Stimulated activated CD4-positive, alpha-beta T cell treated with anti-CD3 and anti-CD28 coated beads, TNF-alpha, amount 100 ng/mL, for 24 hours (primary cell): ENCODE results near the gene B2M.
A peak's percentile ranks its signal among the peaks of the same experiment; 100 is the strongest.
"Not testable (repeated sequence)": the region's sequence is repeated elsewhere in the genome, so short reads cannot be mapped to it uniquely, and the experiment has no call there.

Source experiments
- DNase-seq, 3 experiments: peaks; one replicate each; pipeline ENCODE4 v3.0.0-alpha.2; 2020; ENCODE audit warnings: low read depth in 3 of 3

Gene B2M

DNA sequence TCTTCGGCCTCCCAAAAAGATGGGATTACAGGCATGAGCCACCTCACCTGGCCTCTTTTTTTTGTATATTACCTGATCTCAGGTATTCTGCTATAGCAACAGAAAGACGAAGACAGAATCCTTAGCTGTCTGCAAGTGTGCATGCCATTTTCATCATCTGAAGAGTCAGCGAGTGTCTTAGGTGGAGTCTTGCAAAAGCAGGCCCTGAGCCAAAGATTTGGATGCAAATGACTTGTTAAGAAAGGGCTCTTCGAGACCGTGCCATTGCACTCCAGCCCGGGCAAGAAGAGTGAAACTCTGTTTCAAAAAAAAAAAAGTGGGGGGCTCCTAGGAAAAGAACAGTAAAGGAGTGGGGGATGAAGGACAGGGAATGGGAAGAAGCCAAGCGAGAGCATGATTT lies 14.8 kb downstream of the B2M start:
- no peak for DNase-seq

DNA sequence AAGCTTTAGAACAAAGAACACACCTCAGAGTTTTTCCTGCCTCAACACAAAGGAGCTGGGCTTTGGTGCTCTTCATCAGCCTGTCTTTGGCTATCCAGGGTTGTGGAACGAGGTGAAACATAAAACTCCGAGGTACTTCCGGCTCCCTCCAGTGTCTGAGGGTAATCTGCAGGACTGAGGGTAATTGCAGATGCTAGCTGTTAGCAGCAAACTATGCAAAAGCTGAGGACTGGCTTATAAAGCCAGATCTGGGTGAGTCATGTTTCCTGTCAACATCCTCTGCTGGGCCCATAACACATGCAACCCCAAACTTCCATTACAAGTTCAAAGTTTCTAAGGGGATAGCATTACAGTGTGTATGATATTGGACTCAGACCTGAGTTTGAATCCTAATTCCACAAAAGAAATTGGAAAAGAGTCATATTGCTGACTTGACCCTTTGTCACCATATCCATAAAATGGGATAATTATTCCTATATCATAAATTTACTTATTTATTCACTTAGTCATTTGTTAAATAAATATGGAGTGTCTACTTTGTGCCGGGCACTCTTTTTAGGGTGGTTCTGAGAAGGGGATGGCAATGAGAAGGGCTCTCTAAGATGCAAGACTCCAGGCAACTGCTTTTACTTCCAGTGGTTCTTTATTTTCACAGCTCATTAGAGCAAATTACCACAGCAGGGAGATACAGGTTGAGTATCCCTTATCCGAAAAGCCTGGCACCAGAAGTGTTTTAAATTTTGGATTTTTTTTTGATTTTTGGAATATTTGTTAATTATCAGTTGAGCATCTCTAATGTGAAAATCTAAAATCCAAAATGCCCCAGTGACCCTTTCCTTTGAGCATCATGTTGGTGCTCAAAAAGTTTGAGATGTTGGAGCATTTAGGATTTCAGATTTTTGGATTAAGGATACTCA lies 15.5 kb downstream of the B2M start:
- peak in 2 of 3 experiments; percentile 48 to 68 for DNase-seq

DNA sequence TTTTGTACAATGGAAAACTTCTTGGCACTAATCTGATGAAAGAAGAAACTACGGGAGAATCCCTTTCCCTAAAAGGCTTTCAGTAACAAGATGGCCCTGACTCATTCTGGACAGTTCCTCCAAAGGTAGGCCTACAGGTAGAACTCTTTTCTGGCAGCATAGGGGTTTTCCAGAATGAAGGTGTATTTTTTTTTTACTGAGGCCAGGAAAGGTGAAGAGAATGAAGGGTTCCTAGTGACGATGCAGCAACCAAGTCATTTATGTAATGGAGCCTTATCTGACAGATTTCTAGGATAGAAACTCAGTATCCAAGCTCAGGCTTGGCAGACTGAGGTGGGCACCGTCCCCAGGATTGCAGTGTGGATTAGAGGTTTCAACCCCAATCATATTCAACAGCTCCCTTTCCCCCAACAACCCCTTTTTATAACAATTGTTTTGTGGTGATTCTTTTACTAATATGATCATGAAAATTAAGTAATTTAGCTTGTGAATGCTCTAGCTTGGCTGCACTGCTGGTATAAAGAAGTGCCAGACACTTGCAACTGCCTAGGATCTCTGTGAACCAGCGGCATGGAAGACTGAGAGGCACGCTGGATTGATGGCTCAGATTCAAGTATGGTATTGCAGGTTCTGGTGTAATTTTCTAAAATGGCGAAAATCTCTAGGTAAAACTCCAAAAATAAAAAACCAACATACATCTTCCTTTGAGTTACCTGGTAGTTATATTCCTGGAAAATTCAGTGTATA lies 16.3 kb downstream of the B2M start:
- no peak for DNase-seq

DNA sequence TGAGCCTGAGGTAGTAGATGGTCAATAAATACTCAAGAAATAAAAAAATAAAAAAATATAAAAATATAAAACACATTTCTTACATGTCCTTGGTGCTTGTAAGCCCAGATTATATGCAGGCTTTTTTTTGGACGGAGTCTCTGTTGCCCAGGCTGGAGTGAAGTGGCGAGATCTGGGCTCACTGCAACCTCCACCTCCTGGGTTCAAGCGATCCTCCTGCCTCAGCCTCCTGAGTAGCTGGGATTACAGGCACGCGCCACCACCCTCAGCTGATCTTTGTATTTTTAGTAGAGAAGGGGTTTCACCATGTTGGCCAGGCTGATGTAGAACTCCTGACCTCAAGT lies 16.9 kb downstream of the B2M start:
- DNase-seq: not testable (repeated sequence)

DNA sequence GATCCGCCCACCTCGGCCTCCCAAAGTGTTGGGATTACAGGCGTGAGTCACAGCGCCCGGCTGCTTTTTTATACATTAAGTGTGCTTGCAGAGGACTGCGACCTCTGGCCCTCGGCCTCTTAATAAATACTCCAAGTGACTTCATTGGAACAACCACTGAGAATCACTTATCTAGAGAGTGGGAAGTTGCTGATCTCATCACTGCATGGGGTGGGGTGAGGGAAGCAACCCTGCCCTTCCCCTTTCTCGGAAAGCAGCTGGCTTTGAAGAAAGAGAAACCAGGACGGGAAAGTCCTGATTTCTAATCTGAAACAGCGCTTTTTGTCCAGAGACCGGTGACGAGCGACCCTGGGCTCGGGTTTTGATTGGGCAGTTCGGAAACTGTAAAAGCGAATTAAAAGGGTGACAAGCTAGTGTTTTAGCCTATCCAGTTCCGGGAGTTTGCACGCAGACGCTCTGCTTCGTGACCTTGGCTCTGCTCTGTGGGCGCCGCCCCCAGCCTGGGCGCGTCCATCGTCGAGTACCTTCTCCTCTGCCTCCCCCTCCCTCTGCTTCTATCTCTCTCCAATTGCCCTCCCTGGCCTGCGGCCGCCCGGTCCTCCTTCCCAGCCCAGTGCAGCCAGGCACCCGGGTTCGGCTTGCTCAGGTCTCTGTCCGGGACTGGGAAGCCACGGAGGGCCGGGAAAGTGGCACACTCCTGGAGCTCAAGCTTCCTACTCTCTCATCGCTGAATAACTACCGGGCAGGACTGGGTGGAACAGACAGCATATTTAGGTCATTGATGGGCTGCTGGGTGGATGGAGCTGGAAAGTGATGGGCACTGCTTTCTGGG lies 17.5 kb downstream of the B2M start:
- peak; percentile 88 to 96 (median 92) for DNase-seq

DNA sequence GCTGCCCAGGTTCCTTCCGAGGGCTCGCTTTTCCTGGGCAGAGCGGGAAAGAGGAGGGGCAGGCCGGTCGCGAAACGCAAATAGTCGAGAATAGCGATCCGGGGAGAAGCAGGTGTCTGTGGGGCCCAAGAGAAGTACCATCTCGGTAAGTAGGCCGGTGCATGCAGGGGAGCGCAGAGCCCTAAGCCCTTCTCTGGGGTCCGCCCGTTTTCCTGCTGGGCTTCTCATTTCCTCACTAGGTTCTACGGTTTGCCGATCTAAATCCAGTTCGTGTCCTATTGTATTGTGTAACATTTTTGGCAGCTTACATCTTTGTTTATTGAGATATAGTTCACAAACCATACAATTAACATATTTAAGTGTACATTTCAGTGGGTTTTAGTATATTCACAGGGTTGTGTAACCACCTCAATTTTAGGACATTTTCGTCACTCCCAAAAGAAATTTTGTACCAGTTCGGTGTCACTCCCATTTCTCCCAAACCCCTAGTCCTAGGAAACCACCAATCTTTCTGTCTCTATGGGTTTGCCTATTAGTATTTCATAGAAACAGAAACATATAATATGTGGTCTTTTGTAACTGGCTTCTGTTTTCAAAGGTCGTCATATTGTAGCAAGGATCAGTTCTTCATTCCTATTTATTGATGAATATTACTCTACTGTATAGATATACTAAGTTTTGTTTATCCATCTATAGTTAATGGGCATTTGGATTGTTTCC lies 18.3 kb downstream of the B2M start:
- DNase-seq: no peak

DNA sequence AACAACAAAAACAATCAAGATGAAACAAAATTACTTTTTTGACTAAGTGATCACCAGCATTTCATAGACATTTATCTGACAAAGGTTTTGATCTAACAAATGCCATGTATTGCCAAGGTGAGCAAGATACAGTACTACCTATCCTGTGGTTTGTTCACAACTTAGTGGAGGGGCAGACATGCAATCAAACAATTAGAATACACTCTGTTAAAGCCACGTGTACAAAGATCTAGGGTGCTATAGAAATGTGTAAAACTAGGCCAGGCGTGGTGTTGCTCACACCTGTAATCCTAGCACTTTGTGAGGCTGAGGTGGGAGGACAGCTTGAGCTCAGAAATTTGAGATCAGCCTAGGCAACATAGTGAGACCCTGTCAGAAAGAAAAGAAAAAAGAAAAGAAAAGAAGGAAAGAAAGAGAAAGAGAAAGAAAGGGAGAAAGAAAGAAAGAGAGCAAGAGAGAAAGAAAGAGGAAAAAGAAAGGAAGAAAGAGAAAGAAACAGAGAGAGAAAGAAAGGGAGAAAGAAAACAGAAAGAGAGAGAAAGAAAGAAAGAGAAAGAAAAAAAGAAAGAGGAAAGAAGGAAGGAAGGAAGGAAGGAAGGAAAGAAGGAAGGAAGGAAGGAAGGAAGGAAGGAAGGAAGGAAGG lies 23.6 kb downstream of the B2M start:
- DNase-seq: no peak

DNA sequence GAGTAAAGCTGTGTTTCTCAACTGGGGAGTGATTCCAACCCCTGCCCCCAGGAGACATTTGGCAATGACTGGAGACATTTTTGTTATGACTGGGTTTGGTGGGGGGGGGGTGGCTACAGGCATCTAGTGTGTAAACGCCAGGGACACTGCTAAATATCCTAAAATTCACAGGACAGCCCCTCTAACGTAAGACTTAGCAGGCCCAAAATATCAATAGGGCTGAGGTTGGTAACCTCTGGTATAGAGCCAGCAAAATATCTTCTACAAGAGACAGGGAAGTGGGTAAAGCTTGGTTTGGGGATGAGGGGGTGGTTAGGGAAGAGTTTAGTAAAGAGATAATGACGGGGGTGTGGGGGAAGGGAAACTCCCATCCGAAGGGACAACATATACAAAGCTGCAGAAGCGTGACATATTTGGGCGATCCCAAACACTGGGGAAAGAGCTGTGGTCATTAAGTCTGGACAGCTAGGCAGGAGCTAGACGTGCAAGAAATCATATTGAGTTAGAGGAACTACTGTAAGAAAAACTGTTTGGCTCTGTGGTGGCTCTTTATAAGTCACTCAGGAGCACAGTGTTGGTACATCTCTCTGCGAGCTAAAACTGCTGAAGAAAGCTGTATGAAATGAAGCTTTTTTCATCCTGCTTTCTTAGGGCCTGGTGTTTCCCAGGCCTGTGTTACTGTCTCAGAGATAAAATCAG lies 24.3 kb downstream of the B2M start:
- no peak for DNase-seq

DNA sequence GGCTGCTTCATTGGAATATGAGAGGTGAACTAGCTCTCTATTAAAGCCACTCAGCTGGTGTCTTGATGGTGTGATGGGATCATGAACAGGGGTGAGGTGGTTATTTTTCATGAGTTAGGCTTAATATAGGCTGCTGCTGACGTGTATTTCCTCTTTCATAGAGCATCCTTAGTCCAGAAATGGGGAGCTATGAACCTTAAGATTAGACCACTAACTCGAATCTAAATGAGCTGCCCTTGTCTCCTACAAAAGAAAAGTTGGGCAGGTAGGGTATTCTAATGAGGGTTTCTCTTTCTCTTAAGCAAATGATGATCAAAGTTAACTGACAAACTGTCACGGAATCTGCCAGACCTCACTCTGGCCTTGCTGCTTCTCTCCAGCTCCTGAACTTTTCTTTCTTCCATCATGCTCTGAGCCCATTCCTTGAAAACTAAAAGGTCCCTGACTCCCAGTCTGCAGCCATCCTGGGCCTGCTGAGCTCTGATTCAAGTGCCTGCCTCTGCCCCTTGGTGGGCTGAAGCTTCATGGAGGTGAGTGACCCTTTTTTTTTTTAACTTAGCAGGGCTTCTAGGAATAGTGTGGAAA lies 25.0 kb downstream of the B2M start, which contains the start of gene TRIM69:
TSS of gene TRIM69 (plus strand) at position 348 of the 585 bp plus-strand sequence. CDS start at position 525, 177 bp downstream.
- DNase-seq: no peak

DNA sequence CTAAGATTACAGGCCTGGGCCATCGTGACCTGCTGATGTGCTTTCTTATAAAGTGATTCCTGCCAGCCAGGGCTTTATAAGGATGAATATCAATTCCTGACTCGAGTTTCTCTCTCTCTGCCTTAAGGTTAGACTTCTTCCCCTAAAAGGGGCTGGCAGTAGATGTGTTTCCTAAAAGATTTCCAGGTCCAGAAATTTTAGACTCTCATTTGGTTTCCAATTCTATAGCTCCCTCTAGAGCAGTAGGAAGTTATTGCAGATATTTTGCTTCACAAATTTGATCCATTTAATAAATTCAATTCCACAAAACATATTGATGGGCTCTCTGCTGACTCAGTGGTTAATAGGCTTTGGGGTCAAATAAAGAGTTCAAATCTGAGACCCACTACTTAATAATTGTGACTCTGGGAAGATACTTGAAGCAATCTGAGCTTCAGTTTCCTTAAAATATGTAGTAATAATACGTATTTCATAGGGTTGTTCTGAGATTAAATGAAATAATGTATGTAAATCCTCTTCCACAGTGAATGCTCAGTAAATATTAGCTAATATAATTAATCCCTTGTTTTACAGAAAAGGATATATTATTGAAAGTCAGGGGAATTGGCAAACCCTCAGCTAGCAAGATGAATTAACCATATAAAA lies 27.1 kb downstream of the B2M start:
- no peak for DNase-seq

DNA sequence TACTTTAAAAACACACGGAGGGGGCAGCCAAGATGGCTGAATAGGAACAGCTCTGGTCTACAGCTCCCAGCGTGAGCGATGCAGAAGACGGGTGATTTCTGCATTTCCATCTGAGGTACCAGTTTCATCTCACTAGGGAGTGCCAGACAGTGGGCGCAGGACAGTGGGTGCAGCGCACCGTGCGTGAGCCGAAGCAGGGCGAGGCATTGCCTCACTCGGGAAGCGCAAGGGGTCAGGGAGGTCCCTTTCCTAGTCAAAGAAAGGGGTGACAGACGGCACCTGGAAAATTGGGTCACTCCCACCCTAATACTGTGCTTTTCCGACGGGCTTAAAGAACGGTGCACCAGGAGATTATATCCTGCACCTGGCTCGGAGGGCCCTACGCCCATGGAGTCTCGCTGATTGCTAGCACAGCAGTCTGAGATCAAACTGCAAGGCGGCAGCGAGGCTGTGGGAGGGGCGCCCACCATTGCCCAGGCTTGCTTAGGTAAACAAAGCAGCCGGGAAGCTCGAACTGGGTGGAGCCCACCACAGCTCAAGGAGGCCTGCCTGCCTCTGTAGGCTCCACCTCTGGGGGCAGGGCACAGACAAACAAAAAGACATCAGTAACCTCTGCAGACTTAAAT lies 28.0 kb downstream of the B2M start:
- not testable (repeated sequence) for DNase-seq

DNA sequence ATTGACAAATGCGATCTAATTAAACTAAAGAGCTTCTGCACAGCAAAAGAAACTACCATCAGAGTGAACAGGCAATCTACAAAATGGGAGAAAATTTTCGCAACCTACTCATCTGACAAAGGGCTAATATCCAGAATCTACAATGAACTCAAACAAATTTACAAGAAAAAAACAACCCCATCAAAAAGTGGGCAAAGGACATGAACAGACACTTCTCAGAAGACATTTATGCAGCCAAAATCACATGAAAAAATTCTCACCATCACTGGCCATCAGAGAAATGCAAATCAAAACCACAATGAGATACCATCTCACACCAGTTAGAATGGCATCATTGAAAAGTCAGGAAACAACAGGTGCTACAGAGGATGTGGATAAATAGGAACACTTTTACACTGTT lies 32.1 kb downstream of the B2M start:
- DNase-seq: not testable (repeated sequence)

DNA sequence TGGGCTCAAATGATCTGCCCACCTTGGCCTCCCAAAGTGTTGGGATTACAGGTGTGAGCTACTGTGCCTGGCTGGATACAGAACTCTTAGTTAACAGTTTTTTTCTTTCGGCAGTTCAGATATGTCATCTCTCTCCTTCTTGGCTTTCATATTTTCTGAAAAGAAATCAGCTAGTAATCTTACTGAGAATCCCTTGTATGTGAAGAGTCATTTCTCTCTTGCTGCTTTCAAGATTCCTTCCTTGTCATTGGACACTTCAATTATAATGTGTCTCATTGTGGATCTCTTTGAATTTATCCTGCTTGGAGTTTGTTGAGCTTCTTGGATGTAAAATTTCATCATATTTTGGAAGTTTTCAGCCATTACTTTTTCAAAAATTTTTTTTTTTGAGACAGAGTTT lies 42.0 kb downstream of the B2M start:
- DNase-seq: no peak

DNA sequence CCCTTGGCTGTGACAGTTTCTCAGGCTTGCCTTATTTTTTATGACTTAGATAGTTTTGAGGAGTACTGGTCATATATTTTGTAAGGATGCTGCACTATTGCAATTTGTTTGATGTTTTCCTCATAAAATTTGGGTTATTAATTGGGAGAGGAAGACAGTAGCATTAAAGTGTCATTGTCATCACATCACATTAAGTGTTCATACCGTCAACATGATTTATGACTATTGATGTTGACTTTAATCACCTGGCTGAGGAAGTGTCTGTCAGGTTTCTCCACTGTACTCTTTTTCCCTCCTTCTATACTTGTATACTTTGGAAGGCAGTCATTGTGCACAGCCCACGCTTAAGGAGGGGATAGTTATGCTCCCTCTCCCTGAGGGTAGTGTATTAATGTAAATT lies 51.9 kb downstream of the B2M start:
- no peak for DNase-seq

DNA sequence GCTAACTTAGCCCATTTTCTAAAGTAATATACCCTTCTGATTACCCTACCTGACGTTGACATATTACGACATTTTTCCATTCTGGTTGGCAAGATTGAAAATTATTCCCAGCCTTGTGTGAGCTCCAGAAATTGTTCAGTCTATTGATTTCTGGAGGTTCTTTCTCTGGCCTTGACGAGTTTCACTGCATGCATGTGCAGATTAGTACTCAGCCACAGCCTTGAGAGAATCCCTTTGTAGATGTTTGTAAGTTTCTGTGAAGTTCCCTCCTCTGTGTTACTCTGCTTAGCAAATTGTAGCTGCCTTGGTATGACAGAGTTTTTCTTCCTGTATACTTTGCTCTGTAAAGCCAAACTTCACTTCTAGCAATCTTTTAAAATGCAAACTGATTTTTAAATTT lies 52.5 kb downstream of the B2M start:
- DNase-seq: no peak

DNA sequence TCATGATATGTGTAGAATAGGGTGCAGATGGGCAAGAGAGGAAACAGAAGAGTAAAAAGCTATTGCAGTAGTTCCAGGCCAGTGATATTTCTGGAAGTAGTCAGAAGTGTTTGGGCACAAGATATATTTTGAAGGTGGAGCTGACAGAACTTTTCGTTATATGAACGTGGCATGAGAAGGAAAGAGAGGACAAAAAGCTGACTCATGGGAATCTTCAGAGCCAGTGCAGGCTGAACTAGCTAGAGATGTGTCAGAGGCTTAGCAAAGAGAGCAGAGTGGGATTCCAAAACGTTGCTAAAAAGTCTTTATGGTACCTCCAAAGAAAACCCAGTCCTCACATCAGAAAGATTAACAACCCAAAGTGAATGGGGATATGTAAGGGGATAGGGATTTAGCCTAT lies 53.7 kb downstream of the B2M start:
- DNase-seq: no peak
